Measurements from ENCODE around the gene IL17RE. TPM values are rescaled to one million over a fixed set of nuclear protein-coding genes. Genes with fewer than 3 reads are reported as not detected.
A peak's percentile ranks its signal among the peaks of the same experiment; 100 is the strongest.

IL17RE gene
- total and polyA plus RNA-seq, 9 of the 15 experiments (the other 6 are each of a cell fraction or from before 2014, with no cell fraction given), result 0.32 to 1.9 (median 0.51) TPM; not detected in 4

DNA sequence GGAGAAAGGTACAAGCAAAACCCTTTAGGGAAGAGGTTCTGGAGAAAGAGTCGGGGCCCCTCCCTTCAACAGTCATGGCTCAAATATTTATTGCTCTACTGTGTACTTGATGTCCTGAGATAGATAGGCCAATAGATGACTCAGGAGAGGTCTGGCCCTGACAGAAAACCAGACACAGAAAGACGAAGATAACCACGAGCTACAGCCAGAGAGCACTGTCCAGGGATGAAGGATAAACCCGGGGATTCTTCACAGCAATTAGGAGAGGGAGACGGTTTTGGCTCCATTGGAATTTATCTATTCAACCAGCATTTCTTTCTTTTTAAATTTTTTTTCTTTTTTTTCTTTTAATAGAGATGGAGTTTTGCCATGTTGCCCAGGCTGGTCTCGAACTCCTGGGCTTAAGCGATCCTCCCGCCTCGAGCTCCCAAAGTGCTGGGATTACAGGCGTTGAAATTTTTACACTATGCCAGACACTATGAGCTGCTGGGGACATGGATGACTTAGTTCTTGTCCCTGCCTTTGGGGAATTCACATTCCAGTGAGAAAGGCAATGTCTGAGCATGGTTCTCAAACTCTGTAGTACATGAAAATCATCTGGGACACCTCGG, 18.0 kb upstream of the IL17RE start (continued):
- TF ChIP-seq NFIC (IDR thresholded peaks at IDR 0.05) (peak; percentile 53), CBX3 (IDR thresholded peaks at IDR 0.05; ENCODE audit: borderline replicate concordance in 1 of 2, low read length in 2 of 2) (peak in 1 of 2 experiments; percentile 56; a peak in 1 of 3 replicates), BRCA1 (IDR thresholded peaks at IDR 0.05) (no peak), BRCA1 (CRISPR knock-in tag; IDR thresholded peaks at IDR 0.05) (no peak), NRF1 (conservative IDR thresholded peaks at IDR 0.05 in 1 of 2, IDR thresholded peaks at IDR 0.05 in 1 of 2) (peak in 1 of 2 experiments; percentile 20; a peak in 2 of 4 replicates), TCF7 (IDR thresholded peaks at IDR 0.05; ENCODE audit: borderline replicate concordance) (no peak), ZNF140 (CRISPR knock-in tag; IDR thresholded peaks at IDR 0.05) (no peak), RB1 (IDR thresholded peaks at IDR 0.05; ENCODE audit: low read depth) (no peak), HNRNPH1 (optimal IDR thresholded peaks at IDR 0.05; ENCODE audit: low read depth, low read length) (no peak), ETS2 (tag; IDR thresholded peaks at IDR 0.05; ENCODE audit: borderline replicate concordance, poor library complexity, severe bottlenecking) (no peak)
- TF ChIP-seq, protein P1, sequence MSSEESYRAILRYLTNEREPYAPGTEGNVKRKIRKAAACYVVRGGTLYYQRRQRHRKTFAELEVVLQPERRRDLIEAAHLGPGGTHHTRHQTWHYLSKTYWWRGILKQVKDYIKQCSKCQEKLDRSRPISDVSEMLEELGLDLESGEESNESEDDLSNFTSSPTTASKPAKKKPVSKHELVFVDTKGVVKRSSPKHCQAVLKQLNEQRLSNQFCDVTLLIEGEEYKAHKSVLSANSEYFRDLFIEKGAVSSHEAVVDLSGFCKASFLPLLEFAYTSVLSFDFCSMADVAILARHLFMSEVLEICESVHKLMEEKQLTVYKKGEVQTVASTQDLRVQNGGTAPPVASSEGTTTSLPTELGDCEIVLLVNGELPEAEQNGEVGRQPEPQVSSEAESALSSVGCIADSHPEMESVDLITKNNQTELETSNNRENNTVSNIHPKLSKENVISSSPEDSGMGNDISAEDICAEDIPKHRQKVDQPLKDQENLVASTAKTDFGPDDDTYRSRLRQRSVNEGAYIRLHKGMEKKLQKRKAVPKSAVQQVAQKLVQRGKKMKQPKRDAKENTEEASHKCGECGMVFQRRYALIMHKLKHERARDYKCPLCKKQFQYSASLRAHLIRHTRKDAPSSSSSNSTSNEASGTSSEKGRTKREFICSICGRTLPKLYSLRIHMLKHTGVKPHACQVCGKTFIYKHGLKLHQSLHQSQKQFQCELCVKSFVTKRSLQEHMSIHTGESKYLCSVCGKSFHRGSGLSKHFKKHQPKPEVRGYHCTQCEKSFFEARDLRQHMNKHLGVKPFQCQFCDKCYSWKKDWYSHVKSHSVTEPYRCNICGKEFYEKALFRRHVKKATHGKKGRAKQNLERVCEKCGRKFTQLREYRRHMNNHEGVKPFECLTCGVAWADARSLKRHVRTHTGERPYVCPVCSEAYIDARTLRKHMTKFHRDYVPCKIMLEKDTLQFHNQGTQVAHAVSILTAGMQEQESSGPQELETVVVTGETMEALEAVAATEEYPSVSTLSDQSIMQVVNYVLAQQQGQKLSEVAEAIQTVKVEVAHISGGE (CRISPR knock-in tag; IDR thresholded peaks at IDR 0.05), result no peak
- TF ChIP-seq, protein P2, sequence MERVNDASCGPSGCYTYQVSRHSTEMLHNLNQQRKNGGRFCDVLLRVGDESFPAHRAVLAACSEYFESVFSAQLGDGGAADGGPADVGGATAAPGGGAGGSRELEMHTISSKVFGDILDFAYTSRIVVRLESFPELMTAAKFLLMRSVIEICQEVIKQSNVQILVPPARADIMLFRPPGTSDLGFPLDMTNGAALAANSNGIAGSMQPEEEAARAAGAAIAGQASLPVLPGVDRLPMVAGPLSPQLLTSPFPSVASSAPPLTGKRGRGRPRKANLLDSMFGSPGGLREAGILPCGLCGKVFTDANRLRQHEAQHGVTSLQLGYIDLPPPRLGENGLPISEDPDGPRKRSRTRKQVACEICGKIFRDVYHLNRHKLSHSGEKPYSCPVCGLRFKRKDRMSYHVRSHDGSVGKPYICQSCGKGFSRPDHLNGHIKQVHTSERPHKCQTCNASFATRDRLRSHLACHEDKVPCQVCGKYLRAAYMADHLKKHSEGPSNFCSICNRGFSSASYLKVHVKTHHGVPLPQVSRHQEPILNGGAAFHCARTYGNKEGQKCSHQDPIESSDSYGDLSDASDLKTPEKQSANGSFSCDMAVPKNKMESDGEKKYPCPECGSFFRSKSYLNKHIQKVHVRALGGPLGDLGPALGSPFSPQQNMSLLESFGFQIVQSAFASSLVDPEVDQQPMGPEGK (CRISPR knock-in tag; IDR thresholded peaks at IDR 0.05; ENCODE audit: borderline replicate concordance), result no peak
- TF ChIP-seq, protein P3, sequence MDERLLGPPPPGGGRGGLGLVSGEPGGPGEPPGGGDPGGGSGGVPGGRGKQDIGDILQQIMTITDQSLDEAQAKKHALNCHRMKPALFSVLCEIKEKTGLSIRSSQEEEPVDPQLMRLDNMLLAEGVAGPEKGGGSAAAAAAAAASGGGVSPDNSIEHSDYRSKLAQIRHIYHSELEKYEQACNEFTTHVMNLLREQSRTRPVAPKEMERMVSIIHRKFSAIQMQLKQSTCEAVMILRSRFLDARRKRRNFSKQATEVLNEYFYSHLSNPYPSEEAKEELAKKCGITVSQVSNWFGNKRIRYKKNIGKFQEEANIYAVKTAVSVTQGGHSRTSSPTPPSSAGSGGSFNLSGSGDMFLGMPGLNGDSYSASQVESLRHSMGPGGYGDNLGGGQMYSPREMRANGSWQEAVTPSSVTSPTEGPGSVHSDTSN (CRISPR knock-in tag; IDR thresholded peaks at IDR 0.05; ENCODE audit: low read depth), result no peak
- TF ChIP-seq, protein P3 (tag; conservative IDR thresholded peaks at IDR 0.05; ENCODE audit: low read depth), result peak; percentile 91
- TF ChIP-seq, protein P4, sequence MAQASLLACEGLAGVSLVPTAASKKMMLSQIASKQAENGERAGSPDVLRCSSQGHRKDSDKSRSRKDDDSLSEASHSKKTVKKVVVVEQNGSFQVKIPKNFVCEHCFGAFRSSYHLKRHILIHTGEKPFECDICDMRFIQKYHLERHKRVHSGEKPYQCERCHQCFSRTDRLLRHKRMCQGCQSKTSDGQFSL (CRISPR knock-in tag; IDR thresholded peaks at IDR 0.05), result no peak
- TF ChIP-seq, protein P4 (tag; IDR thresholded peaks at IDR 0.05), result no peak
- TF ChIP-seq, protein P5, sequence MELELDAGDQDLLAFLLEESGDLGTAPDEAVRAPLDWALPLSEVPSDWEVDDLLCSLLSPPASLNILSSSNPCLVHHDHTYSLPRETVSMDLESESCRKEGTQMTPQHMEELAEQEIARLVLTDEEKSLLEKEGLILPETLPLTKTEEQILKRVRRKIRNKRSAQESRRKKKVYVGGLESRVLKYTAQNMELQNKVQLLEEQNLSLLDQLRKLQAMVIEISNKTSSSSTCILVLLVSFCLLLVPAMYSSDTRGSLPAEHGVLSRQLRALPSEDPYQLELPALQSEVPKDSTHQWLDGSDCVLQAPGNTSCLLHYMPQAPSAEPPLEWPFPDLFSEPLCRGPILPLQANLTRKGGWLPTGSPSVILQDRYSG (tag; conservative IDR thresholded peaks at IDR 0.05; ENCODE audit: low read depth), result no peak

All from K562 (cell line).